SJSA1 (cell line): ENCODE measurements around the gene B4GALT6. TPM values are rescaled to one million over a fixed set of nuclear protein-coding genes. Genes with fewer than 3 reads are reported as not detected.

Experiments used
- DNase-seq, 2 experiments: peaks; one replicate each; pipeline ENCODE4 v3.0.0-alpha.2; 2015 to 2020; ENCODE audit warnings: low spot score in 2 of 2, low read depth in 1 of 2
- H3K27ac ChIP-seq: fragments of 250-450 bp; sonication (Bioruptor Pico); 2 replicates; pipeline ENCODE4 v1.5.1; 2020; ENCODE audit warnings: mild to moderate bottlenecking, moderate library complexity
- H3K27me3 ChIP-seq: fragments of 250-450 bp; sonication (Bioruptor Pico); replicated peaks from 2 replicates; pipeline ENCODE4 v1.5.1; 2020; ENCODE audit warnings: mild to moderate bottlenecking, moderate library complexity
- H3K36me3 ChIP-seq: fragments of 250-450 bp; sonication (Bioruptor Pico); 2 replicates; pipeline ENCODE4 v1.5.1; 2020; ENCODE audit warnings: mild to moderate bottlenecking
- H3K4me1 ChIP-seq: fragments of 250-450 bp; sonication (Bioruptor Pico); replicated peaks from 2 replicates; pipeline ENCODE4 v1.6.1; 2021; ENCODE audit warnings: mild to moderate bottlenecking
- H3K4me3 ChIP-seq: fragments of 250-450 bp; sonication (Bioruptor Pico); 2 replicates; pipeline ENCODE4 v1.5.1; 2020; ENCODE audit warnings: mild to moderate bottlenecking
- H3K9me3 ChIP-seq: fragments of 250-450 bp; sonication (Bioruptor Pico); replicated peaks from 2 replicates; pipeline ENCODE4 v1.5.1; 2020; ENCODE audit warnings: mild to moderate bottlenecking
- total RNA-seq: library from RNA; depleted of rRNA; stranded (reverse); fragments of >200 nt; shearing (Covaris generic); gene quantifications from 2 replicates; pipeline ENCODE4 v1.2.3, GENCODE V29; 2014

Gene B4GALT6
- total RNA-seq, 1 experiment from 2014 or later: 0.66 TPM

- Histone ChIP-seq H3K4me3 (no peak overlapping the region), H3K9me3 (peaks cover 7% of the 10 kb centered on the region), H3K36me3 (no peaks in the 10 kb centered on the region), H3K4me1 (peaks cover 19% of the 10 kb centered on the region), H3K27me3 (peaks cover 35% of the 10 kb centered on the region), H3K27ac (no peak overlapping the region)
- no peak for DNase-seq
Measured at GRCh38 chr18:31683106-31683505, 1.3 kb downstream of the B4GALT6 start.

- H3K9me3 ChIP-seq: peaks cover 7% of the 10 kb centered on the region
- no peak for DNase-seq
Measured at GRCh38 chr18:31680831-31681568, 3.4 kb downstream of the B4GALT6 start.

GRCh38 chr18:31680433-31680811 is 4.0 kb downstream of the B4GALT6 start:
- DNase-seq: no peak
- Histone ChIP-seq H3K4me3 (no peak overlapping the region), H3K27me3 (peaks cover 25% of the 10 kb centered on the region), H3K27ac (no peak overlapping the region), H3K9me3 (0 out of 2 replicates have a peak, but pooled peaks cover 2% of the 10 kb centered on the region), H3K36me3 (no peaks in the 10 kb centered on the region), H3K4me1 (peaks cover 19% of the 10 kb centered on the region)

More at GRCh38 chr18:31680831-31681568, 3.4 kb downstream of the B4GALT6 start:
- peaks cover 31% of the 10 kb centered on the region for H3K27me3 ChIP-seq
- H3K36me3 ChIP-seq: no peaks in the 10 kb centered on the region
- no peak overlapping the region for H3K4me3 ChIP-seq
- peaks cover 19% of the 10 kb centered on the region for H3K4me1 ChIP-seq
- H3K27ac ChIP-seq: no peak overlapping the region

GRCh38 chr18:31679791-31680432 is 4.5 kb downstream of the B4GALT6 start:
- Histone ChIP-seq H3K36me3 (no peaks in the 10 kb centered on the region), H3K4me1 (peaks cover 16% of the 10 kb centered on the region), H3K9me3 (no peaks in the 10 kb centered on the region), H3K4me3 (no peak overlapping the region), H3K27me3 (peaks cover 25% of the 10 kb centered on the region), H3K27ac (no peak overlapping the region)
- DNase-seq: no peak

- H3K27me3 ChIP-seq: peaks cover 24% of the 10 kb centered on the region
- H3K36me3 ChIP-seq: no peaks in the 10 kb centered on the region
- DNase-seq: no peak
- H3K27ac ChIP-seq: no peak overlapping the region; the same call in 1 of the 2 replicates
- peaks cover 15% of the 10 kb centered on the region for H3K4me1 ChIP-seq
- H3K4me3 ChIP-seq: no peak overlapping the region
- H3K9me3 ChIP-seq: no peaks in the 10 kb centered on the region
Measured at GRCh38 chr18:31679133-31679742, 5.1 kb downstream of the B4GALT6 start.

GRCh38 chr18:31678425-31678824 is 6.0 kb downstream of the B4GALT6 start:
- H3K4me3 ChIP-seq: no peak overlapping the region
- H3K36me3 ChIP-seq: no peaks in the 10 kb centered on the region
- H3K9me3 ChIP-seq: no peaks in the 10 kb centered on the region
- DNase-seq: no peak
- H3K4me1 ChIP-seq: peaks cover 13% of the 10 kb centered on the region
- H3K27me3 ChIP-seq: peaks cover 16% of the 10 kb centered on the region
- no peak overlapping the region for H3K27ac ChIP-seq

- Histone ChIP-seq H3K4me3 (no peak overlapping the region), H3K9me3 (no peaks in the 10 kb centered on the region), H3K27me3 (peaks cover 8% of the 10 kb centered on the region; the same call in 1 of the 2 replicates)
Measured at GRCh38 chr18:31677592-31677991, 6.8 kb downstream of the B4GALT6 start.

GRCh38 chr18:31675404-31675803 is 9.0 kb downstream of the B4GALT6 start:
- H3K27ac ChIP-seq: no peak overlapping the region
- no peaks in the 10 kb centered on the region for H3K36me3 ChIP-seq
- H3K9me3 ChIP-seq: no peaks in the 10 kb centered on the region
- H3K4me3 ChIP-seq: no peak overlapping the region
- H3K4me1 ChIP-seq: peaks cover 9% of the 10 kb centered on the region
- no peaks in the 10 kb centered on the region for H3K27me3 ChIP-seq
- no peak for DNase-seq

More at GRCh38 chr18:31677592-31677991, 6.8 kb downstream of the B4GALT6 start:
- no peak for DNase-seq
- Histone ChIP-seq H3K27ac (no peak overlapping the region), H3K36me3 (no peaks in the 10 kb centered on the region), H3K4me1 (peaks cover 13% of the 10 kb centered on the region)

GRCh38 chr18:31672628-31673135 is 11.7 kb downstream of the B4GALT6 start:
- H3K4me3 ChIP-seq: no peak overlapping the region
- H3K4me1 ChIP-seq: no peaks in the 10 kb centered on the region
- no peaks in the 10 kb centered on the region for H3K36me3 ChIP-seq
- no peaks in the 10 kb centered on the region for H3K9me3 ChIP-seq
- no peaks in the 10 kb centered on the region for H3K27me3 ChIP-seq
- no peak overlapping the region for H3K27ac ChIP-seq
- no peak for DNase-seq

GRCh38 chr18:31671951-31672350 is 12.4 kb downstream of the B4GALT6 start:
- H3K4me3 ChIP-seq: no peak overlapping the region
- no peaks in the 10 kb centered on the region for H3K27me3 ChIP-seq
- H3K4me1 ChIP-seq: no peaks in the 10 kb centered on the region
- no peak for DNase-seq
- no peaks in the 10 kb centered on the region for H3K9me3 ChIP-seq
- no peak overlapping the region for H3K27ac ChIP-seq
- no peaks in the 10 kb centered on the region for H3K36me3 ChIP-seq

GRCh38 chr18:31669541-31669940 is 14.8 kb downstream of the B4GALT6 start:
- H3K4me1 ChIP-seq: no peaks in the 10 kb centered on the region
- H3K27me3 ChIP-seq: no peaks in the 10 kb centered on the region
- H3K9me3 ChIP-seq: no peaks in the 10 kb centered on the region
- no peak overlapping the region for H3K27ac ChIP-seq
- no peak for DNase-seq
- no peak overlapping the region for H3K4me3 ChIP-seq
- no peaks in the 10 kb centered on the region for H3K36me3 ChIP-seq

- Histone ChIP-seq H3K36me3 (no peaks in the 10 kb centered on the region), H3K27ac (no peak overlapping the region), H3K9me3 (no peaks in the 10 kb centered on the region), H3K4me1 (no peaks in the 10 kb centered on the region), H3K4me3 (no peak overlapping the region), H3K27me3 (no peaks in the 10 kb centered on the region)
- no peak for DNase-seq
Measured at GRCh38 chr18:31667185-31667584, 17.2 kb downstream of the B4GALT6 start.

- Histone ChIP-seq H3K4me1 (no peaks in the 10 kb centered on the region), H3K36me3 (no peaks in the 10 kb centered on the region), H3K27me3 (no peaks in the 10 kb centered on the region; the same call in 1 of the 2 replicates), H3K4me3 (no peak overlapping the region), H3K27ac (no peak overlapping the region), H3K9me3 (no peaks in the 10 kb centered on the region)
- no peak for DNase-seq
Measured at GRCh38 chr18:31666055-31666454, 18.3 kb downstream of the B4GALT6 start.

GRCh38 chr18:31664101-31664500 is 20.3 kb downstream of the B4GALT6 start:
- DNase-seq: no peak
- no peak overlapping the region for H3K27ac ChIP-seq

More at GRCh38 chr18:31664101-31664500, 20.3 kb downstream of the B4GALT6 start:
- no peak overlapping the region for H3K4me3 ChIP-seq
- no peaks in the 10 kb centered on the region for H3K9me3 ChIP-seq
- H3K4me1 ChIP-seq: no peaks in the 10 kb centered on the region
- no peaks in the 10 kb centered on the region; the same call in 1 of the 2 replicates for H3K27me3 ChIP-seq
- H3K36me3 ChIP-seq: no peaks in the 10 kb centered on the region
